Measurements from ENCODE around the gene CSF1R.
A peak's percentile ranks its signal among the peaks of the same experiment; 100 is the strongest.

The CSF1R gene

GRCh38 chr5:150085950-150086715 is at the start of gene CSF1R:
TSS of gene CSF1R (minus strand) at chr5:150086554. CDS start at chr5:150086427, 127 bp downstream.
- DNase-seq, result no peak

DNA sequence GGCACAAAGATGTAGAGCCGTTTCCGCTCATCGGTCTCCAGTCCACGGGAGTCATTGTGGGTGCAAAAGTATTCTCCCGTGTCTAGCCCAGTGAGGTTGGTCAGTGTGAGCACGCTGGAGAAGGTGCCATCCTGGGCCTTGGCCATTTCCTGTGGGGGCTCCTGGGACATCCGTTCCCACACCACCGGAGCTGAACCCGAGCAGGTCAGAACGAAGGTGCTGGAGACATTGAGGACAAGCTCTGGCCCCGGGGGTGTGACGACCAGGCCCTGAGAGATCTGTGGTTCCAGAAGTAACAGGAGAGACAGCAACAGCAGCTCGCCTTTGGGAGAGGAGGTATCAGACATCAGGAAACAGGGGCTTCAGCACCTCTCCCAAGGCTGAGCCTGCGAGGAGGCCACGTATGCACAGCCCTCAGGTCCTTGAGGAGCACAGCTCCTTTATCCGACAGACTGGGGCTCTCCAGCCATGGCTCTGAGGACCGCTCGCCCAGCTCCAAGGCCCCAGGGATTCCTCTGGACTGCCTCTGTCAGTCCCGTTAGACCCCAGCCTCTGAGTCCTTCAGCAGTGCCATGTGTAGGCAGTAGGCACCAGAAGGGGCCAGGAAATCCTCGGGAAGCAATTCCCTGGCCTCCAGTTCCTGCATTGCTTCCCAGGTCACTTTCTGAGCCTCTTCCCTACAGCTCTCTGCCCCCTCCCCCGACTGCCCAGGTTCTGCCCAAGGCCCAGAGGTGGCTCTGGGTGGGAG is 49.4 kb upstream of the CSF1R start:
- no peak for DNase-seq

DNA sequence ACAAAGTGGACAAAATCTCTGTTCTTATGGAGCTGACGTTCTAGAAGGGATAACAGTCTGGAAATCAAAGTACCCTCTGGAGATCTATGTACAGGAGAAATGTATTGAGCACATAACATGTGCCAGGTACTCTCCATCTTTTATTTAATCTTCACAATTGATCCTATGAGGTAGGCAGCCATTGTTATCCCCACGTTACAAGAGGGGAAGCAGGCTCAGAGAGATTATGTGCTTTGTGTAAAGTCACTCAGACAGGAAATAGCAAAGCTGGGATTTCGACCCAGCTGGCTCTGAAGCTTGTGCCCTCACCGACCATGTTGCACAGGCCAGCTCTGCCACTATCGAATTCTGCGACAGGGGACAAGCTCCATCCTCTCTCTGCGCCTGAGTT is 47.8 kb upstream of the CSF1R start:
- DNase-seq, result peak; percentile 67

GRCh38 chr5:150133581-150134197 is 47.3 kb upstream of the CSF1R start:
- DNase-seq, result no peak

GRCh38 chr5:150132740-150133139 is 46.4 kb upstream of the CSF1R start:
- no peak for DNase-seq

DNA sequence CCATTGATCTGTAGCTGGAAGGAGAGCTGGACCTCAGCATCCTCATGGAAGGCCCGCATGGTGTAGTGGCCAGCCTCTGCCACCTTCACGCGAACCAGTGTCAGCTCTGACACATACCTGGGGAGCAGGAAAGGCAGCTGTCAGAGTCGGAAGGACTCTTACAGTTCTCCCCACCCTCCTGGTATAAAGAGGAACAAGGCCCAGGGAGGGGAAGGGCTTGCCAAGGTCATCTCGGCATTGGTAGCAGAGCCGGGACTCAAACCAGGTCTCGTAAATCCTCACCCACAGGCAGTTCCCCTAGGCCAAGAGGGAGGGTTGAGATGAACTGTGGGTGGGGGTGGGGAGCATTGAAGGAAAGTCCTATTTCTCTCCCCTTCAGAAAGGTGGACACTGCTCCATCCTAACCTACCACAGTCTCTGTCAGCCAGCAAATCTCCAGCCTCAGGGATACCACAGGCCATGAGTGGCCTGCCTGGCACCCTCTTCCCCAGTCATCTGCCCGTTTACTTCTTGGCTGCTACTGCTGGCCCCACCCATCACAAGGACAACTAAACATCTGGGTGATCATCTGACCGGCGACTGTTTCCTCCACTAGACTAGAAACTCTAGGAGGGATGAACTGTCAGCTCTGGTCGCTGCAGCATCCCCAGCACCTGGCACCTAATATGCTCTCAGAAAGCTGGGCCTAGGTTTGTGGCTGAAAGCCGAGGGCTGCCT is 45.8 kb upstream of the CSF1R start:
- no peak for DNase-seq

- no peak for DNase-seq
These were observed 45.1 kb upstream of the CSF1R start for GRCh38 chr5:150131461-150131860.

- no peak for DNase-seq
These were observed 44.2 kb upstream of the CSF1R start for GRCh38 chr5:150130493-150130922.

DNA sequence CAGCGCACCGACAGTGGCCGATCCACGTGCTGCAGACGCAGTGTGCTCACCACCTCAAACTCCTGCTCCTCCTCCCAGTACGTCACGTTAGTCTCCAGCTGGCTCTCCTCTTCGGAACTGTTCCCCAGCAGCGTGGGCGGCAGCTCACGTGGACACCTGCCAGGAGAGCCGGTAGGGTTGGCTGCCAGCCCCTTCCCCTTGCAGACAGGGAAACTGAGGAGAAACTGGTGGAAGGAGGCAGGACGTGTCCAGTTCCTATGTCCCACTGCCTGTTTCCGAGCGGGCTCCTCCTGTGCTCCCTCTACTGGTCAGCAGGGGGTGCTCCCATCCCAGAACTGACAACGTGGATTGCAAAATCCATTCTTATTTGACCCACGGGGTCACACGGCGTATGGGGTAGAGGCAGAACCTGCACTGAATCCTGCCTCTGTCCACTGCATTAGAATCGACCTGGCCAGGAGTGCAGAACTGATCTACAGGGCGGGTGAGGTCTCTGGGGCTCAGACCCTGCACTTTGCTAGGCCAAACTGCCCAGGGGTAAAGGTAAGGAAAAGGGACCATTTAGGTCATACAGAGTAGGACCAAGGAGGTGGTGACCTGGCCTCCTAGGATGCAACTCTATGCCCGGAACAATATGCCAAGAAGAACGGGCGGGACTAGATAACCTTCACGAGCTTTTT is 43.6 kb upstream of the CSF1R start:
- DNase-seq, result peak; percentile 69

GRCh38 chr5:150129454-150129812 is 43.1 kb upstream of the CSF1R start:
- no peak for DNase-seq

DNA sequence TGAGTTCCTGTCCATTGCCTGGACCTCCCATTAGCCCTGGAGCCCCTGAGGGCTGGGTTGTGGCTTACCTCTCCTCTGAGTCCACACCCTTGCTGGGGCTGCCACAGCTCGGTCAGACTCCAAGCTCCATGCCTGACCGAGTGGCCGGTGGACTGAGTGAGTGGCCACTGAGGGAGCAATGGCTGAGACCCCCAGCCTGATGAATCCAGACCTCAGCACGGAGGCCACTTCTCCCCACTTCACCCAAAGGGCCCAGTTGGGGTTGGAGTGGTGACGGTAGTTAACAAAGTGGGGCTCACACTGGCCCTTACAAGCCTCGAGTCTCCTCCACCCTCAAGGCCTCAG is 40.5 kb upstream of the CSF1R start:
- no peak for DNase-seq

DNA sequence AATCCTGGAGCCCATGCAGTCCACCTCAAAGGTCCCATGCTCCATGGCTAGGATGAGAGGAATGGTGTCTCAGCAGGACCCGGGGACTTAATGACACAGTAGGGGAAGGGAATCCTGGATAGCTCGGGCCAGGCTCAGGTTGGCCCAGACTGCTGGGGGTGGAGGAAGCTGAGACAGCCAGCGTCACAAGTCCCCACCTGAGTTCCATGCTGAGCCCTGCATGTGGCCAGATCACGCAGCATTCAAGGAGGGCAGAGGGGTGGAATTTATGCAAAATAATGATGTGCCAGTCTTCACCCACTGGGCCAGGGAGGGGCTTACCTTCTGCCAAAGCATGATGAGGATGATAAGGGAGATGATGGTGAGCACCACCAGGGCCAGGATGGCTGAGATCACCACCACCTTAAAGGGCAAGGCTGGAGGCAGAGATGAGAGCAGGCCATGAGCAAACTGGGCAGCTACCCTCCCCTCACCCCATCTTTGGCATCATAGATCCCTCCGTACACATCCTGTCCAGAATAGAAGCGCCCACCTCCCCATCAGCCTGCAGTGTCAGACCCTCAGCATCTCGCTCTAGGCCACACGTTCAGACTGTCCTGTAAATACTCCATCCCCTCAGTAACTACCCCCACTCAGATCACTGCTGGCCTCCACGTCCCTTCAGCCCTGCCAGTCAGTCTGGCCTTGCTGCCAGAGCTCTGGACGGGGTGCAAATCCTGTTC is 40.0 kb upstream of the CSF1R start:
- DNase-seq, result no peak

DNA sequence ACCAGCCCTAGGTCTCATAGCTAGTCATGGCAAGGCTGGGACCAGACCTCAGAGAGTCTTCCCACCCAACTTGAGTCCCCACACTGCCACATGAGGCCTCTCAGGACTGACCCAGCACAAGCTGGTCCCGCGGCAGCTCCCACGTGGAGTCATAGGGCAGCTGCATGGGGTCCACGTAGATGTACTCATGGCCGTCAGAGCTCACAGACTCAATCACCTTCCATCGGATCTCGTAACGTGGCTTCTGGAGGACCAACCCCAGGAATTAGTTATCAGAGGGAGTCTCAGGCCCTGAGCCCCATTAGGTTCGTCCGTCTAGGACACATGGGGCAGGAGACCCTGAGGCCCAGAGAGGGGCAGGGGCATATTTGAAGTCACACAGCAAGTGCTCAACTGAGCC is 39.0 kb upstream of the CSF1R start:
- DNase-seq, result no peak

DNA sequence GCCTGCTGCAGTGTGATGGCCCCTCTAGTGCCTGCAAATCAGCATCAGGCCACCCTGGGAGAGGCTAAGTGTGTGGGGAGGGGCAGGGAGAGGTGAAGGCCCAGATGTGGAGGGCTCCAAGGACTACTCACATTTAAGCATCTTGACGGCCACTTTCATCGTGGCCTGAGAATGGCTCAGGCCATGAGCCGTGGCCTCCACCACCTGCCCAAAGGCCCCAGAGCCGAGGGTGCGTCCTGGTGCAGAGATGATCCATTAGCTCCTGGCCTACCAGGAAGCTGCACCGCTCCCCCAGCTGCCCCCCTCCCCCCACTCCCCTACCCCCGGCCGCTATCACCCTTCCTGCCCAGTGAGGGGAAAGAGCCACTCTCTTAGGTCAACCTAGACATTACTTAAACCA is 38.2 kb upstream of the CSF1R start:
- no peak for DNase-seq

- DNase-seq, result no peak
These were observed 37.8 kb upstream of the CSF1R start for GRCh38 chr5:150124111-150124557.

- DNase-seq, result no peak
These were observed 37.2 kb upstream of the CSF1R start for GRCh38 chr5:150123542-150123941.

DNA sequence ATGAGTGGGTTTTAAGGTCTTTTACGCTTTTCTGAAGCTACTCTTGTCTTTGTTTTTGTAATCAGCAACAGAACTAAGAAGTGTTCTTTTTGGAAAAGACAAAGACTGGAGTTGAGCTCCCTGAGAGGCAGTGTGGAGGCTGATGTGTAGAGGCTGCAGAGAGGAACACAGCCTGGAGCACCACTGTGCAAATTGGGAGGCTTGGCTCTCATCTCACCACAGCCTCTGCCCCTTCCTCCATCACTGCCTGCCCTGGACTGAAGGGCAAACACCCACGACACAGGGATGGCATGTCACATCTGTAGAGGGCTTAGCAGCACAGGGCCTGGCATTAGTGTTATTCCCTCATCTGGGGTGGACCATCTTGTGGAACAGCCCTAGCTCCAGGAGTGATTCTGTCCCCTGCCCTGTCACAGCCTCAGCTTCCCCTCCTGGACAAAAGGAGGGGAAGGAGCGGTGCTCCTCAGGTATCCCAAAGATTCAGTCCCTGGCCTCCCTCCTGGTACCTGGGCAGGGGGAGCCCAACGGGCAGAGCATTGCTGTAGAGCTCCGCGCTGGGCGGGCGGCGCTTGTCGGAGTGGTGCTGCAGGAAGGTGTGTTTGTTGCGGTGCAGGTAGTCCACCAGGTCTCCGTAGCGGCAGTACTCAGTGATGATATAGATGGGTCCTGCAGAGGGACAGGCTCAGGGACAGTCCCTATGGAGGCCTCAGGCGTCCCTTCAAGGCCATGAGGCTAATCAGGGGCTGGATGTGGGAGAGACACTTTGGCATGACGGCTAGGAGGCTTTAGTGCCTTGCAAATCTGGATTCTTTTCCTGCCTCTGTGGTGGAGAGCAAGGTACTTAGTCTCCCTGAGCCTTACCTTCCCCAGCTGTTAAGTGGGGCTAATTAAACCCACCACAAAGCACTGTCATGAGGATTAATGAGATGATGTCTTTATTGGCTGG is 36.5 kb upstream of the CSF1R start:
- DNase-seq, result peak; percentile 42

DNA sequence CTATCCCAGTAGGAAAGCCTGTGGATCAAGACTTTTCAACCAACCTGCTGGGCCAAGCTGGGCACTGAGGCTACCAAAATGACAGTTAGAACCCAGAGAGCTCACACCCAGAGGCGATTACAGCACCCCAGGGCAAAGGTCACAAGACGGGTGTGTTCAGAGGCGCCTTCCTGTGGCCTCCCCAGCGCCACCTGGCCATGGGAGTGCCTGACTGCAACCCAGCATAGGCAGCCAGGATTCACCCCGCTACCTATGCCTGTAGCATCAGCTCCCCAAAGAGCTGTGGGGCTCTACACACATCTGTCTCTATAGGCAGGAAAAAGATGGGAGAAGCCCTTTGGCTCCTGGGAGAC is 35.8 kb upstream of the CSF1R start:
- no peak for DNase-seq

DNA sequence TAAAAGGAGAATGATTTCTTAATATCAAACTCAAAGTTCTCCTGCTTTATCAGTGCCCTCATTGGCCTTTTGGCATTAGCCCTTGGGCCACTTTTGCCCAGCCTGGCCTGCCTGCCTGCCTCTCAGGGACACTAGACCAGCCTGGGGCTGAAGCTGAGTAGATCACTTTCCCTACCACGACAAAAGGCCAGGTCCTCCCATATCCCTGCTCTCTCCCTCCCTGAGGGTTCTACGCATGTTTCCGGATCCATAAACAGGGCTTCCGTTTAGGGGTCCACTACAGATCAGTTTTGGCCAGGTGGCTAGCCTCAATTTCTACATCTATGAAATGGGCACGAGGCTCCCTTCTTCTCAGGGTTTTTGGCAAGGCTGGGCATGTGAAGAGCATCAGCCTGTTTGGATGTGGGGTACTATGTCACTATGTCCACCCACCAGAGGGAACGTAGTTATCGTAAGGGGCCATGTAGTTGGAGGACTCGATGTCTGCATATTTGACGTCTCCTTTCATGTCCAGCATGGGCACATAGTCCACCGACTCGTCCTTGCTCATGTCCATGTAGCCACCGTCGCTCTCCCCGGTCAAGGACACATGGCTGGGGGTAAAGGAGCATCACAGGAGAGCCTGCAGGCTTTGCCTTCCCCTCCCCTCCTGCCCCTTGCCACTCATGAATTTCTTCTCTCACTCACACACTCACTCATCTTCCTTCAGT is 35.2 kb upstream of the CSF1R start:
- DNase-seq, result no peak
